Effector memory CD8-positive, alpha-beta T cell (primary cell): ENCODE data around the gene KRTAP5-6.
"Not testable (repeated sequence)": the region's sequence is repeated elsewhere in the genome, so short reads cannot be mapped to it uniquely, and the experiment has no call there.

Experiments used
- ATAC-seq: fragments of 150-1000 bp; cut with Tn5 transposase; replicated peaks from 2 replicates; pipeline ENCODE4 v1.10.0; 2021; ENCODE audit warnings: mild to moderate bottlenecking, moderate library complexity
- DNase-seq, 3 experiments: peaks; one replicate each; pipeline ENCODE4 v3.0.0; 2021
- H3K27ac Mint-ChIP-seq, 2 donors: one replicate each; pipeline ENCODE4 v1.8.0; 2022; ENCODE audit warnings: mild to moderate bottlenecking in 2 of 2, mixed read lengths in 2 of 2, moderate library complexity in 2 of 2
- H3K27me3 Mint-ChIP-seq, 2 donors: one replicate each; pipeline ENCODE4 v1.8.0; 2022; ENCODE audit warnings: mixed read lengths in 2 of 2
- H3K36me3 Mint-ChIP-seq: one replicate; pipeline ENCODE4 v1.8.0; 2022; ENCODE audit warnings: mild to moderate bottlenecking, moderate library complexity, mixed read lengths; ENCODE audit not compliant: insufficient read depth
- H3K4me1 Mint-ChIP-seq, 2 donors: one replicate each; pipeline ENCODE4 v1.8.0; 2022; ENCODE audit warnings: low read depth in 2 of 2, mixed read lengths in 2 of 2
- H3K4me3 Mint-ChIP-seq, 2 donors: one replicate each; pipeline ENCODE4 v1.8.0; 2022; ENCODE audit warnings: mild to moderate bottlenecking in 2 of 2, mixed read lengths in 2 of 2, moderate library complexity in 2 of 2
- H3K9me3 Mint-ChIP-seq, 2 donors: one replicate each; pipeline ENCODE4 v1.8.0; 2022; ENCODE audit warnings: mixed read lengths in 2 of 2

KRTAP5-6 gene

DNA sequence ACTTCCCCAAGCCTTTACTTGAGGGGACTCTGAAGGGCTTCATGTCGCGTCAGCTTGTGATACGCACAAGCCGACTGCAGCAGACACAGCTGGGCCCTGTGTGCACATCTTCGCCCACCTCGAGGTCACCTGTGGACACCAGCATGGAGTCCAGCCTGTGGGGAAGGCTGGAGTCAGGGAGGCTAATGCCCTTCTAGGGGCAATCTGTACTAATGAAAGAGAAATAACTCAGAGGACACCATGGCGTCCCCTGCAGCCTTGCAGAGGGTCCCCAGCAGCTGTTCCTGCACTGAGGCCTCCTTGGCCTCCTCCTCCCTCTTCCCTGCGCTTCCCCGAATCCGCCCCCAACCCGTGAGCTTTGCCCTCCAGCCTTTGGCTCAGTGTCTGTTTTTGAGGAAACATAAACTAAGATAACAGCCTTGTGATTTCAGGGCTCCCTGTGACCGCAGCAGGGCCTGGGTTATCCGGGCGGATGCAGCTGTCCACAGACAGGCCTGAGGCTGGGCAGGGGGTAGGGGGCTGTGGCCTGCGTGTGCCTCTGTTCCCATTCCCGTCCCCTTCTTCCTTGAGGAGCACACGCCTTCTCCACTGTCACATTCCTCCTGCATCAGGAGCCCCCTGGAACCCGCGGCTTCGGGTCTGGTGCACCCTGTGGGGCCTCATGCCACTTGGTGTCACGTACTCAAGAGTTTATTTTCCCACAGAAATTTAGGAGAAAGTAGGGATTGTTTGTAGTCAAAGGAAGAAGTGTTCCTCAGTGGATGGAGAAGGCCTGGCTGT is 42.4 kb upstream of the KRTAP5-6 start:
- H3K36me3 Mint-ChIP-seq = peaks cover 4% of the 10 kb centered on the region
- no peak overlapping the region for H3K4me3 Mint-ChIP-seq
- peaks cover 30 to 79% of the 10 kb centered on the region in 2 donors for H3K27me3 Mint-ChIP-seq
- DNase-seq = no peak
- no peak overlapping the region for H3K27ac Mint-ChIP-seq
- no peaks in the 10 kb centered on the region for H3K9me3 Mint-ChIP-seq
- ATAC-seq = no peak
- H3K4me1 Mint-ChIP-seq = peaks cover 4 to 6% of the 10 kb centered on the region in 2 donors

DNA sequence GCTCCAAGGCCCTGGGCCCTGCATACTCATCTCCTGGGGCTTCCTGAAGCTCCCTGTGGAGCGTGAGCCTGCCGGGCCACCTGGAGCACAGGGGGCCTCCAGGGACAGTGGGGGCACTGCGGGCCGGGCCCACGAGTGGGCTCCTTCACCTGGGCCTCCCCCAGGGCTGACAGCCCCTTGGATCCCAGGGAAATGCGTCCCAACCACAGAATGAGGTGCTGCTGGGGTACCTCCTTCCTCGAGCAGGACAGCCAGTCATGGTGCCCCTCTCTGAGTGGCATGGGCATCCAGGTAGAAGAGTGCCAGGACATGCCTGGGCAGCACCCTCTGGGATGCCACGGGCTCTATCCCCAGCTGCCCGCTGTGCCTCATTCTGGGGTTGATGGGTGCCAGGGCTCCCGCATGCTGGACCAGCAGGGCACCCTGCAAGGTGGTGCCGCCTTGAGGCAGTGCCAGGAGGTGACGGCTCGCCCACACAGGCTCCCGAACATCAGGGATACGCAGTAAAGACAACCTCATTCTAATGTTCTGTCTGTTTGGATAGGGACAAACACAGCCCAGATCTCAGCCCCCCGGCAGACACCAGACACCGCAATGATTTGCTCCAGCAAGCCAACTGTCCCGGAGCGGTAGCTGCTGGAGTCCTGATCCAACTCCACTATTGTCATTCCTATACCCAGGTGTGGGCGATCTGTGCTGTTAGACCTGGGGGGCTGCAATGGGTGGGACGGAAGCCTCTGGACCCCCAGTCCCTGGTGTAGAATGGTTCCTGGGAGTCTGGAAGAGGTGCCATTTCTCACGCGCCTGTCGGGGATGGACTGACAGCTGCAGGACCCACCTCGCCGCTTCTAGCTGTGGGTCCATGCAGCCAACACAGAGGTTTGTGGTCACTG is 41.6 kb upstream of the KRTAP5-6 start:
- Mint-ChIP-seq H3K4me3 (no peak overlapping the region), H3K4me1 (peaks cover 8 to 9% of the 10 kb centered on the region in 2 donors), H3K27ac (no peak overlapping the region), H3K36me3 (peaks cover 4% of the 10 kb centered on the region), H3K9me3 (no peaks in the 10 kb centered on the region), H3K27me3 (peaks cover 38 to 87% of the 10 kb centered on the region in 2 donors)
- DNase-seq (no peak), ATAC-seq (no peak)

DNA sequence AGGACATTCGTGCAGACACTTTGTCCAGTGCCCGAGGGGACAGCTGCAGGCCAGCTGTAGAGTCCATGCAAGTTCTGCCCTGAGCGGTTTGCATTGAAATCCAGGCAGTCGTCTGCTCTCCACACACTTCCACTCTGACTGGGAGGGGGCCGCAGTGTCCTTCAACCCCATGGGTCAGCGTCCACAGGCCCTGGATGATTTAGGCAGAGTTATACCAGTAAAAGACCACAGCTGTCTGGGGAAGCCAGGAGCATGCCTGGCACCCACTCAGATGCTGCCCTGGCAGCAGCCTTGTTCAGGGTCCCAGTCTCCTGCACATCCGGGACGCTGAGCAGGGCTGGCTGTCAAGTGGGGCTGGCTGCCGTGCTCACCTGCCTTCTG is 40.9 kb upstream of the KRTAP5-6 start:
- DNase-seq = no peak

DNA sequence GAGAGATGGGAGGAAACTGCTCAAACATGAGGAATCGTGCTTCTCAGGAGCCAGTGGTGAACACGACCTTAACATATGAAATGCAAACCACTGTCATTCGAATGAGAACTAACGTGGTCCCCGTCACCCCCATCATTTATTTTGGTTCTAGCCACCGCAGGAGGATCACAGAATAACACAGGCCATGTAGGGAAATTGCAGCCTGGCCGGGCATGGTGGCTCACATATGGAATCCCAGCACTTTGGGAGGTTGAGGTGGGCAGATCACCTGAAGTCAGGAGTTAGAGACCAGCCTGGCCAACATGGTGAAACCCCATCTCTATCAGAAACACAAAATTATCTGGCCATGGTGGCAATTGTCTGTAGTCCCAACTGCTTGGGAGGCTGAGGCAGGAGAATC is 40.3 kb upstream of the KRTAP5-6 start:
- Mint-ChIP-seq H3K4me1 (peaks cover 8 to 9% of the 10 kb centered on the region in 2 donors), H3K4me3 (no peak overlapping the region), H3K36me3 (peaks cover 4% of the 10 kb centered on the region), H3K27me3 (peaks cover 41 to 89% of the 10 kb centered on the region in 2 donors), H3K9me3 (no peaks in the 10 kb centered on the region), H3K27ac (no peak overlapping the region)
- DNase-seq (no peak), ATAC-seq (no peak)

More for the DNA sequence above, 40.9 kb upstream of the KRTAP5-6 start:
- Mint-ChIP-seq H3K4me3 (no peak overlapping the region), H3K9me3 (no peaks in the 10 kb centered on the region), H3K4me1 (peaks cover 8 to 9% of the 10 kb centered on the region in 2 donors), H3K27me3 (peaks cover 41 to 87% of the 10 kb centered on the region in 2 donors), H3K27ac (no peak overlapping the region), H3K36me3 (peaks cover 4% of the 10 kb centered on the region)
- no peak for ATAC-seq

DNA sequence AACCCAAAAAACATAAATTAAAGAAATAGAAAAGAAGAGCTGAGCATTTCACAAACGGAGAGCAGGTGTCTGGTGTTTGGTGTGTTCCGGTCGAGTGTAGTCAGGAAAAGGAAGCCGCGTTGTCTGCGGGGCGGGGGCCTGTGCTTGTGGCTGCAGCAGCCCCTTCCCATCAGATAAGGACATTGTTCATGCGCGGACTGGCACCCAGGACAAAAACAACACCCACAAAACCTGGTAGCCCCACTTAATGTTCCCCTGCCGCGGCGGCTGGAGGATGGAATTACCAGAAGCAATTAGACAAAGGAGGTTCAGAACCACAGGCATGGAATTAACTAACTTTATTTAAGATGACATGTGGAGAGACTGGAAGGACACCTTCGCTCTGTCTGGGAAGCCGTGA is 37.5 kb upstream of the KRTAP5-6 start:
- Mint-ChIP-seq H3K4me1 (peaks cover 6 to 9% of the 10 kb centered on the region in 2 donors), H3K36me3 (peaks cover 4% of the 10 kb centered on the region), H3K27ac (no peak overlapping the region), H3K27me3 (peaks cover 38 to 82% of the 10 kb centered on the region in 2 donors), H3K9me3 (no peaks in the 10 kb centered on the region), H3K4me3 (no peak overlapping the region)
- no peak for DNase-seq
- ATAC-seq = no peak

DNA sequence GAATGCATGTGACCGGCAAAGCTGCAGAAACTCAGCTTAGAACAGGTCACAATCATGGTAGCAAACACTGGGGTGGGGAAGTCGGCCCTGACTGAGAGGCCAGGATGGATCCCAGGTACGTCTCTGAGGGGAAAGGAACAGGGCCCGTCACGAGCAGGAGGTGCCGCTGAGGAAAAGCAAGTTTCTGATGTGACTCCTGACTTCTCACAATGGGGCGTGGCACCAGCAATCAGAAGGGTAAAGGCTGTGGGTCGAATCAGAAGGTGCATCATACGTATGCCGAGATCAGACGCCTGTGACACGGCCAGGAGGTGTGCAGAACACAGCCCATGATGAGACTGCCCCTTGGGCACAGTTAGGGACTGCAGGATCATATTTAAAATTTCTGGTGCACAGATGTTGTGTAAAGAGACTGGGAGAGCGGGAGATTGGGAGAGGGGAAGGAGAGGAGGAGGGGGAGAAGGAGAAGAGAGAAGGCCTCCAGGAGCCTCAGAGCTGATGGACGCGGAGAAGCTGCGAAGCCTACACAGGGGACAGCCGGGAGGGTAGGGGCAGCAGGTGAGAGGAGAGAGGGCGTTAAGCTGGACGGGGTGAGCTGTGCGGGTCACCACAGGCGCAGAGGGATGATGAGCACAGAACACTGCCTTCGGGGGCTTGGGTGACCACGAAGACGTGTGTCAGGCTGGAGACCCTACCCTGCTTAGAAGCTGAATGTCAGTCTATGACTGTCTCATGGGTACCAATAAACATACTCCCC is 36.7 kb upstream of the KRTAP5-6 start:
- H3K27me3 Mint-ChIP-seq = peaks cover 33 to 80% of the 10 kb centered on the region in 2 donors
- no peak for DNase-seq
- H3K27ac Mint-ChIP-seq = peak overlapping the region in 1 of 2 donors; percentile 8
- H3K9me3 Mint-ChIP-seq = no peaks in the 10 kb centered on the region
- ATAC-seq = no peak
- peaks cover 6 to 9% of the 10 kb centered on the region in 2 donors for H3K4me1 Mint-ChIP-seq
- H3K36me3 Mint-ChIP-seq = peaks cover 4% of the 10 kb centered on the region
- H3K4me3 Mint-ChIP-seq = no peak overlapping the region

DNA sequence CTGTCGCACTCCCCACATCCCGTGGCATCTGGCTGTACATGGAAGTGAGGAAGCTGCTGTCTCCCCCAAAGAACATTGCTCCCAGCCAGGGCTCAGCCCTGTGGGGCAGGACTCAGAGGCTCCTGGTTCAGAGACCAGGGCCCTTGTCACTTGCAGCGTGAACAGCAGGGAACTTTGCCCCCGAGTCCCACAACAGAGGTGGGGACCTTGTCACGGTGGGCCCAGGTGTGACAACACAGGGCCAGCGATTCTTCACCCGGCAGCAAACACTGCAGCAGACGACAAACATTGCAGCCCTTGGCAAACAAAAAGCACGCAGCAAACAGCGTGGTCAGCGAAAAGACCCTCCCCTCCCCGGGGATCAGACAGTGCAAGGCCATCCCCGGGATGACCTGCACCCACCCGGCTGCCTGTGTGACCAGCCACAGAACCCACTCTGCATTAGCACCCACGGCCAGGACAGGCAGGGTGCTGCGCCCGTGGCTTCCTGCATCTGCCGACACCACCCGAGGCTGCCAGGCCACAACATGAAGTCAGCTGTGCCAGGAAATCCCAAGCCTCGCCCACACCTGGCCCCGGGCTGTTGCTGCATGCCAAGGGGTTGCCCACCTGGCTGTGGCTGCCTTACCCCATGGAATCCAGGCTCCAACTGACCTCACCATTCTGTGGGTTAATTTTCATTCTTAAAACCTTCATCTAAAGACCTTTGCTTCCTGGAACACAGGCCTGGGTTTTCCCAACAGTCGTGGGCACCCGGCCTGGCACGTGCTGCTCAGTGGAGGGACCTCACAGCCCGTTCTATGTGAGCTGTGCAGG is 35.3 kb upstream of the KRTAP5-6 start:
- not testable (repeated sequence) for ATAC-seq, H3K4me1 Mint-ChIP-seq, H3K36me3 Mint-ChIP-seq, DNase-seq, H3K4me3 Mint-ChIP-seq, H3K9me3 Mint-ChIP-seq, H3K27ac Mint-ChIP-seq
- H3K27me3 Mint-ChIP-seq = peaks cover 33 to 69% of the 10 kb centered on the region in 2 donors

DNA sequence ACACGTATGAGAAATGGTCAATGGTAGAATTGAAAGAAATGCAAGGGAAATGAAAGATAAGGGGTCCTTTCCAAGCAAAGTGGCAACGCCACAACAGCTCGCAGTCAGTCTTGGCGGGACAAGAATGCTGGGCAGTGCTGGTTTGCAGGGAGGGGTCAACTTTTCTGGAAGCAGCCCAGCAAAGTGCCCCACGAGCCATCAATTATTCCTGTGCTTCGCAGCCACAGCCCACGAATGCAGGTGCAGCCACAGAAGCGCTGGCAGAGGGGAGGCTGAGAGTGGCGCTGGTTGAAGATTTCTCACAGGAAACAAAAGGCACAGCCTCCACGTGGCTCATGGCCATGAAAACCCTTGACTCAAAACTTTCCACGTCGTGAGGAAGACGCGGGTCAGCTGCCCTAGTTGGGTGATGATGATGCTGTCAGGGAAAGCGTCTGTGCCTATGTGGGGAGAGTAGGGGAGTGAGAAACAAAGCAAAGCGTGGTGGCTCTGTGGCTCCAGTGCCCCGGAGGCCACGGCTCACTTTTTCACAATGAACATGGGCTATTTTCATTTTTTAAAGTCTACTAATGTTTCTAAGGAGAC is 34.2 kb upstream of the KRTAP5-6 start:
- not testable (repeated sequence) for H3K36me3 Mint-ChIP-seq, DNase-seq, H3K9me3 Mint-ChIP-seq, H3K4me3 Mint-ChIP-seq, H3K4me1 Mint-ChIP-seq, H3K27ac Mint-ChIP-seq
- H3K27me3 Mint-ChIP-seq = peaks cover 36 to 63% of the 10 kb centered on the region in 2 donors
- peak; percentile 29 for ATAC-seq

DNA sequence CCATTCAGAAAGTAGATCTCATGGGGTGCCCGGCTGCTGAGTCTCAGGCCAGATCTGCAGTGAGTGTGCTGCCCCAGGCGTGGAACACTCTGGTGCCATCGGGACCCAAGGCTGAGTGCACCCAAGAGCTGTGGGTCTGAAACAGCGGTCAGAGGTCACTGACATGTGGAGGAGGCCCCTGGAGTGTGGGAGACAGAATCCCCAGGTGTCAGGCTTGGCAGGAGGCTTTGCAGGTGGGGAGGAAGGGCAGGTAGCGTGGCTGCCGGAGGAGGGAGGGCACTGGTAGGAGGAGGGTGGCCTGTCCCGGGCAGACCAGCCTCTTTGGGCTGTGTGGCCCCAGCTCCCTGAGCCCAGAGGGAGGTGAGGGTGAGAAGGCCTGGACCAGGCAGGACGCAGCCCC is 31.7 kb upstream of the KRTAP5-6 start:
- H3K27me3 Mint-ChIP-seq = peaks cover 20 to 53% of the 10 kb centered on the region in 2 donors
- DNase-seq = no peak
- no peak for ATAC-seq
- H3K4me1 Mint-ChIP-seq = peaks cover 0 to 11% of the 10 kb centered on the region in 2 donors
- no peak overlapping the region for H3K27ac Mint-ChIP-seq
- no peak overlapping the region for H3K4me3 Mint-ChIP-seq
- peaks cover 5% of the 10 kb centered on the region for H3K36me3 Mint-ChIP-seq
- no peaks in the 10 kb centered on the region for H3K9me3 Mint-ChIP-seq

DNA sequence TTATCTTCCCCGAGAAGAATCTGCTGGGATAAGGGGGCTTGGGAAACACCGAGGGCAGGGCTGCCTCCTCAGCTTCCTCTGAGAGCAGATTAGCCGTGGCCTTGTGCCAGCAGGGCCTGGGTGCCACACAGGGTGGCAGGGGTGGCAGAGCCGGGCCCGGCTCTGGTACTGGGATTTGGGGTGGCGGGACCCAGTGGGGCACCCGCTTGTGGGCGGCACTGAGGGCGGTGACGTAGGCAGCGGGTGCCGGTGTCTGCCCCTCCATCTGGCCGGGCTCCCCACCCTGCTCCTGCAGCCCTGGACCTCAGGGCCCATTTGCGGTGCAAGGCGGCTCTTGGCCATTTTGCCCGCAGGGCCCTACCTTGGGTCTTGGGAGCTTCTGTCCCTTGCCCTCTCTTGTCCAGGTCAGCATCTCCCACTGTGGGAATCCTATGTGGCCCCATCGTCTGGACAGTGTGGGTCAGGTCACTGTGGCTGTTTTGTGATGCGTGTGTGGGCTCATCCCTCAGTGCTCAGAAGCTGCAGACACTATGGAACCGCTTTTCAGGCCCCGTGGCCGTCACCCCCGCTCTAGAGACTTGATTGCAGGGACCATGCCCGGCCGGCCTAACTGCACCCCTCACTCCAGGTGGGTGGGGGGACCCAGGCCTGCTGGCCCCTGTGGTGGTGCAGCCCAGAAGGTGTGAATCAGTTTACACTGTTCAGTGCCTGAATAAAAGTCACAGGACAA is 29.7 kb upstream of the KRTAP5-6 start:
- H3K9me3 Mint-ChIP-seq = no peaks in the 10 kb centered on the region
- H3K27ac Mint-ChIP-seq = no peak overlapping the region
- peaks cover 0 to 11% of the 10 kb centered on the region in 2 donors for H3K4me1 Mint-ChIP-seq
- ATAC-seq (no peak), DNase-seq (no peak)
- H3K27me3 Mint-ChIP-seq = peaks cover 13 to 41% of the 10 kb centered on the region in 2 donors
- H3K36me3 Mint-ChIP-seq = peaks cover 17% of the 10 kb centered on the region
- H3K4me3 Mint-ChIP-seq = no peak overlapping the region

DNA sequence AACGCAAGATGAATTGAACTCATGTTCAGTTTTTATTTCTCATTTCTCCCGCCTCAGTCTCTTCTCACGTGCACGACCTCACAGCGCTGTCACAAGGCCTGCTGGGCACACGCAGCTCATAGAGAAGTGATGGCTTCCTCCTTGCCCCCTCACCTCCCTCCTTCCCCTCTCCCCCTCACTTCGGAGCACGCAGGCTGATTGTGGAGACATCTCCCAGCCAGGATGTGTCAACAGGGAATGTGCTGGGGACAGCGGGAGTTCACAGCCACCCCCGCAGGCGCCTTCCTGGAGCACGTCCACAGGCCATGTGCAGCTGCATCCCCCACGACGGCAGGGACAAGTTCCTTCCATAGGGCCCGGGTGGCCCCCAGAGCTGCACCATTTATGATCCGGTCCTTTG is 29.1 kb upstream of the KRTAP5-6 start:
- peaks cover 16 to 41% of the 10 kb centered on the region in 2 donors for H3K27me3 Mint-ChIP-seq
- H3K27ac Mint-ChIP-seq = no peak overlapping the region
- no peak for DNase-seq
- peaks cover 0 to 11% of the 10 kb centered on the region in 2 donors for H3K4me1 Mint-ChIP-seq
- no peak overlapping the region for H3K4me3 Mint-ChIP-seq
- H3K36me3 Mint-ChIP-seq = peaks cover 17% of the 10 kb centered on the region
- ATAC-seq = no peak
- no peaks in the 10 kb centered on the region for H3K9me3 Mint-ChIP-seq
